ENCODE measurements around the gene TMEM269.
"Not testable (repeated sequence)": the region's sequence is repeated elsewhere in the genome, so short reads cannot be mapped to it uniquely, and the experiment has no call there.

Gene TMEM269

GRCh38 chr1:42748461-42749410 lies 36.1 kb upstream of the TMEM269 start:
- no peak for DNase-seq

- DNase-seq, result no peak
Measured at GRCh38 chr1:42750041-42750440, 34.8 kb upstream of the TMEM269 start.

- DNase-seq, result not testable (repeated sequence)
Measured at GRCh38 chr1:42751511-42752070, 33.2 kb upstream of the TMEM269 start.

GRCh38 chr1:42752284-42752683 lies 32.5 kb upstream of the TMEM269 start:
- DNase-seq, result no peak

GRCh38 chr1:42753070-42753469 lies 31.7 kb upstream of the TMEM269 start:
- DNase-seq, result no peak

GRCh38 chr1:42756956-42757891 lies 27.6 kb upstream of the TMEM269 start:
- DNase-seq, result peak; percentile 45

- no peak for DNase-seq
Measured at GRCh38 chr1:42757892-42758275, 26.9 kb upstream of the TMEM269 start.

- DNase-seq, result no peak
Measured at GRCh38 chr1:42758641-42759040, 26.1 kb upstream of the TMEM269 start.

GRCh38 chr1:42759114-42759513 lies 25.7 kb upstream of the TMEM269 start:
- no peak for DNase-seq

GRCh38 chr1:42761567-42761966 lies 23.2 kb upstream of the TMEM269 start:
- DNase-seq, result no peak

GRCh38 chr1:42762269-42762668 lies 22.5 kb upstream of the TMEM269 start:
- DNase-seq, result no peak

- DNase-seq, result no peak
Measured at GRCh38 chr1:42765269-42765668, 19.5 kb upstream of the TMEM269 start.

GRCh38 chr1:42765832-42766740 lies 18.7 kb upstream of the TMEM269 start:
- peak; percentile 40 for DNase-seq

- DNase-seq, result peak; percentile 100
Measured at GRCh38 chr1:42766741-42767509, 17.9 kb upstream of the TMEM269 start, which contains the start of the genes C1orf50 and P3H1. C1orf50 (plus strand) TSS chr1:42767249; CDS start chr1:42767312, 63 bp downstream. P3H1 (minus strand) TSS chr1:42767028; CDS start chr1:42766971, 57 bp downstream.

- no peak for DNase-seq
Measured at GRCh38 chr1:42767510-42768000, 17.2 kb upstream of the TMEM269 start.

GRCh38 chr1:42768172-42768571 lies 16.6 kb upstream of the TMEM269 start:
- DNase-seq, result no peak

GRCh38 chr1:42769811-42770210 lies 15.0 kb upstream of the TMEM269 start:
- no peak for DNase-seq

- DNase-seq, result no peak
Measured at GRCh38 chr1:42773420-42773819, 11.4 kb upstream of the TMEM269 start.

- DNase-seq, result no peak
Measured at GRCh38 chr1:42774928-42775526, 9.8 kb upstream of the TMEM269 start.

- no peak for DNase-seq
Measured at GRCh38 chr1:42776502-42776901, 8.3 kb upstream of the TMEM269 start.

All from CD4-positive, alpha-beta T cell treated with Interleukin-10 for 1 hour (primary cell).